HG03354 (cell line): ENCODE measurements around the gene COA8.

Source experiments
- ATAC-seq: cut with Tn5 transposase; IDR thresholded peaks from one replicate; pipeline ENCODE4 v1.9.1; 2021; ENCODE audit warnings: mild to moderate bottlenecking; ENCODE audit not compliant: unreplicated experiment, poor library complexity, severe bottlenecking

COA8 gene

DNA sequence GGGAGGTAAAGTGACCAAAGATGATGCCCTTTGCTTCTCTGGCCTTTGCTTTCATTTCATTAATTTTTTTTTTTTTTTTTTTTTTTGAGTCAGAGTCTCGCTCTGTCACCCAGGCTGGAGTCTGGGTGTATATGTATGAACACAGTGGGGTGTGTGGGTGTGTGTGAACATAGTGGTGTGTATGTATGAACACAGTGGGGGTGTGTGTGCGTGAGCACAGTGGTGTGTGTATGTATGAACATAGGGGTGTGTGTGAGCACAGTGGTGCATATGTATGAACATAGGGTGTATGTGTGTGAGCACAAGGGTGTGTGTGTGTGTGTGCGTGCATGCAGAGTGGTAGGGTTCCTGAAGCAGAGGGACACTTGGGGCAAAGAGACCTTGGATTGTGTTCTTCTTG is 75.8 kb downstream of the COA8 start:
- ATAC-seq: no peak
